Loucy (cell line): Measurements from ENCODE around the gene GPAM.

ENCODE experiments used
- EZH2phosphoT487 ChIP-seq: fragments of 200-600 bp; IDR thresholded peaks from 2 replicates; pipeline ENCODE4 v1.6.1; 2018; ENCODE audit warnings: antibody characterized with exemption, mild to moderate bottlenecking, moderate library complexity, borderline replicate concordance
- TF ChIP-seq, protein P1 (sequence below): fragments of 200-600 bp; sonication (generic); conservative IDR thresholded peaks from 2 replicates; pipeline ENCODE4 v1.5.1; 2014; ENCODE audit warnings: mild to moderate bottlenecking, antibody characterized with exemption, low read length

DNA sequence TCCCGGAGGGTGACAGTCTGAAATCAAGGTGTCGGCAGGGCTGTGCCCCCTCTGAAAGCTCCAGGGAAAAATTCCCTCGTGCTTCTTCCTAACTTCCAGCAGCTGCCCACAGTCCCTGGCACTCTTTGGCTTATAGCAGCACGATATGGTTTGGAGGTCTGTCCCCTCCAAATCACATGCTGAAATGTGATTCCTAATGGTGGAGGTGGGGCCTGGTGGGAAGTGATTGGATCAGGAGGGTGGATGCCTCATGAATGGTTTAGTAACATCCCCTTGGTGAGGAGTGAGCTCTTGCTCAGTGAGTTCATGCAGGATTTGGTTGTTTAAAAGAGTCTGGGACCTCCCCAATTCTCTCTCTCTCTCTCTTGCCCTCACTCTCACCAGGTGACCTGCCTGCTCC is 51.1 kb downstream of the GPAM start:
- TF ChIP-seq, protein P1, sequence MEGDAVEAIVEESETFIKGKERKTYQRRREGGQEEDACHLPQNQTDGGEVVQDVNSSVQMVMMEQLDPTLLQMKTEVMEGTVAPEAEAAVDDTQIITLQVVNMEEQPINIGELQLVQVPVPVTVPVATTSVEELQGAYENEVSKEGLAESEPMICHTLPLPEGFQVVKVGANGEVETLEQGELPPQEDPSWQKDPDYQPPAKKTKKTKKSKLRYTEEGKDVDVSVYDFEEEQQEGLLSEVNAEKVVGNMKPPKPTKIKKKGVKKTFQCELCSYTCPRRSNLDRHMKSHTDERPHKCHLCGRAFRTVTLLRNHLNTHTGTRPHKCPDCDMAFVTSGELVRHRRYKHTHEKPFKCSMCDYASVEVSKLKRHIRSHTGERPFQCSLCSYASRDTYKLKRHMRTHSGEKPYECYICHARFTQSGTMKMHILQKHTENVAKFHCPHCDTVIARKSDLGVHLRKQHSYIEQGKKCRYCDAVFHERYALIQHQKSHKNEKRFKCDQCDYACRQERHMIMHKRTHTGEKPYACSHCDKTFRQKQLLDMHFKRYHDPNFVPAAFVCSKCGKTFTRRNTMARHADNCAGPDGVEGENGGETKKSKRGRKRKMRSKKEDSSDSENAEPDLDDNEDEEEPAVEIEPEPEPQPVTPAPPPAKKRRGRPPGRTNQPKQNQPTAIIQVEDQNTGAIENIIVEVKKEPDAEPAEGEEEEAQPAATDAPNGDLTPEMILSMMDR: no peak
- no peak for TF ChIP-seq EZH2phosphoT487
